Hematopoietic multipotent progenitor cell treated with erythropoietin and hydrocortisone succinate and interleukin-3 and kit ligand, for 6 days (in vitro differentiated cells): ENCODE measurements around the gene SGSM2.

Experiments used
- DNase-seq: peaks from one replicate; pipeline ENCODE4 v3.0.0-alpha.2; 2015

The SGSM2 gene

GRCh38 chr17:2387086-2388019, 50.1 kb downstream of the SGSM2 start:
- no peak for DNase-seq

DNA sequence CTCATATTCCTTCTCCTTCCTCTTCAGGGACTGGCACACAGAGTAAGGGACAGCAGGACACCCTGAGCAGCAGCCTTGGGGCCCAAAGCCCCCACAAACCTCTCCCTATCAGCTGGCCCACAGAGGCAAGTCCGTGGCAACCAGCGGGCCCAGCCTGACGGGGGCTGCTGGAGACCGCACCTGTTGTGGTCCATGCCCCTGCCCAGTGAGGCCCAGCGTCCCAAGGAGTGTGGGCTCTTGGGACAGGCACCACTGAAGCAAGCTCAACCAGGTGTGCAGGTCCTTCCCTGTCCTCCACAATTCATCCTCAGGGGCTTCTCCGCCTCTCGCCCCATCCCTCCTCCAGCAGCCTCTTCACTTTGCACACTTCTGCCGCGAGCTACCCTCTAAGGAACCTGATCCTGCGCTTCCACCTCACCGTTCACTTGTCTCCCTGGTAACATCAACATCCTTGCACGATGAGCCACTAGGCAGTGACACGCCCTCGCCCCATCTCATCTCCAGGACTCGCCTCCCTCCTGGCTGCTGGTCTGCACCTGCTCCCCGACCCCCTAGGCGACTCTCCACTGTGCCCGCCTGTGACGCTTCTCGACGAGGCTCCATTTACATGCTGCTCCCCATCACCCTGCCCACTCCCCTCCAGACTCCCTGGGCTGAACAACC, 50.9 kb downstream of the SGSM2 start:
- no peak for DNase-seq

- peak; percentile 26 for DNase-seq
These were observed 51.4 kb downstream of the SGSM2 start for GRCh38 chr17:2388683-2389055.

DNA sequence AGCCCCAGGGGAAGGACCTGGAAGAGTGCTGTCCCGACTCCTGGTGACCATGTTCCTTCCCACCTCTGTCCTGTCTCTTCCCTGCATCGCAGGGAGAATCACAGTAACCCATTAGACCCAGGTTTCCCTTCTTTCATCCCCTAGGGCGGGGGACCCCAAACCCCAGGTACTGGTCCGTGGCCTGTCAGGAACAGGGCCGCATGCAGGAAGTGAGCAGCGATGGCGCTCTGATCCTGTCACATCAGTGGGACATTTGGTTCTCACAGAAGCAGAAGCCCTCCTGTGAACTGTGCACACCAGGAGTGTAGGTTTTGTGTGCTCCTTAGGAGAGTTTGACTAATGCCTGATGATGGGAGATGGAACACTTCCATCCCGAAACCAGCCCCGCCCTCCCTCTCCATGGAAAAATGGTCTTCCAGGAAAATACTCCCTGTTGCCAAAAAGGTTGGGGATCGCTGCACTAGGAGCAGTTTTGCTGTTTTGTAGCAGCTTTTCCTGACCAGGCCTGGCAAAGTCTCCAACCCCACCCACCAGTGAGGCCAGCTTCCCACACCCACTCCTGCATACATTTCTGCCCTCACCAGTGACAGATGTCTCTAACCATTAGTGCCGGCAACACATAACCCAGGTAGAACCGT, 53.0 kb downstream of the SGSM2 start:
- DNase-seq: no peak

DNA sequence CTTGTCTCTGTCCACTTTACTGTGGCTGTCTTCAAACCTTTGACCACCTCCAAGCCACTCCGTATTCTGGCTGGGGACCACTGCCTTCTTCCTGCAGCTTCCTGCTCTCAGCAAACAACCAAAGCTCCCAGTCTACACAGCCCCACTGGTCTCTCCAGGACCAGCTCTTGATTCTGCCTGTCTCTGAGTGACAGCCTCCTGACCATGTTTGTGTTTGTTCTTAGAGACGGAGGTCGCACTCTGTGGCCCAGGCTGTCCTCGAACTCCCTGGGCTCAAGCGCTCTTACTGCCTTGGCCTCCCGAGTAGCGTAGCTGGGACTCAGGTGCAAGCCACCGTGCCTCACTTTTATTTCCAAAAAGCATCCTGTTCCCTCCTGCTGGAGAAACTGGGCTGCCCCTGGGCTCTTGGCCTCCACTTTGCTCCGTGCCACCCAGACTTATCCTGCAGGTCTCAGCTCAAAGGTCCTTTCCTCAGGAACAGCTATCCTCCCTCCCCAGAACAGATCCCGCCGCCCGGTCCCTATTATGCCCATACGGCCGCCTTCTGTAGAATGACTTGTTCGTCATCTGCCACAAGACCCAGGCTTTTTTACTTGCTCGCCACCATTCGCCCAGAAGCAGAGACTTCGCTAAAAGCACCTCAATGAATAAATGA, 54.4 kb downstream of the SGSM2 start:
- DNase-seq: no peak

GRCh38 chr17:2392252-2393173, 55.2 kb downstream of the SGSM2 start:
- DNase-seq: peak; percentile 95

DNA sequence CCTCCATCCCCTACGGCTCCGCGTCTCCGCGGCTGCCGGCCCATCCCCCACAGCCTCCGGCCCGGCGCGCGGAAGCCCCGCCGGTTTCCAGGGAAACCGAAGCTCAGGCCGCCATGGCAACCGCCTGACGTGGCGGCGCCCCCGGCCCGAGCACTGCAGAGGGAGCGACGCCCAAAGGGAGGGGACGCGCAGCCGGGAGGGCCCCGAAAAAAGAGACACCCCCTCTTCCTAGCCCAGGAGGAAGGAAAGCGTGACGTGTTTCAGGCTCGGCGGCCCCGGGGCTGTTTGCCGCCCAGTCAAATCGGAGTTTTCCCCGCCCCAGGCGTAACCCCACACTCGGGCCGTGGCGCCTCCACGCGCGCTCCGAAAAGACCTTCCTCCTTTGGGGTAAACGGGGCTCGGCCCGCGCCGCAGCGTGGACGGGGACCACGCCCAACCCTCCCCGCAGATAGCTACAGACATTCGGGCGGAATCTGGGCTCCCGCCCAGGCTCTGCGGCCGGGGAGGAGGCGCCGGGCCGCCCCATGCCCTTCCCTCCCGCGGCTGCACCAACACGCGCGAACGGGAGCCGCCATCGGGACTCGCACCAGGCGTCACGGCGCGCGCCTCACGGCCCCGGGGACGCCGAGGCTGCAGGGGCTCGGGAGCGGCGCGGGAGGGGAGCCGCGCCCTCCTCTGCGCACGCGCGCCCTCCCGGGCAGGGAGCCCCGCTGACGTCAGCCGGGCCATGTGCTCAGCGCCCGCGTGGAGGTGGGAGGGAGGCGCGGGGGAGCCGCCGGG, 56.1 kb downstream of the SGSM2 start:
- DNase-seq: peak; percentile 90

GRCh38 chr17:2393954-2394749, 56.9 kb downstream of the SGSM2 start:
- no peak for DNase-seq

DNA sequence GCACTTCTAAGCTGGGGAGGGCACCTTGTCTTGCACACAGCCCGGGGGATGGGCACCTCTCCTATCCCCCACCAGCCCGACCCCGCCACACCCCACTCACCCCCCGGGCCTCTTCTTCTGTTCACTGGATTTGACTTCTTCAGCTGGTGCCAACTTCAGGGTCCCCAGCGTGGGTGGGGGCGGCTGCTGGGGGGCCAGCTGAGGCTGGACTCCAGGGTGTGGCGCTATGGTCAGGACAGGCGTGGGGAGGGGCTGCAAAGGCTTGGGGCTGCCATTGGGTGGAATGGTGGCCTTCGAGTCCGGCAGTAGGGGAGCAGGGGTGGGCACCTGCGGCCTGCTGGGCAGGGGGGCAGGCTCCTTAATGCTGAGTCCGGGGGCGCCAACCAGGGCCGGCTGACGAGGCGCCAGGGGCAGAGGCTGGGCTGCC, 57.5 kb downstream of the SGSM2 start:
- no peak for DNase-seq

DNA sequence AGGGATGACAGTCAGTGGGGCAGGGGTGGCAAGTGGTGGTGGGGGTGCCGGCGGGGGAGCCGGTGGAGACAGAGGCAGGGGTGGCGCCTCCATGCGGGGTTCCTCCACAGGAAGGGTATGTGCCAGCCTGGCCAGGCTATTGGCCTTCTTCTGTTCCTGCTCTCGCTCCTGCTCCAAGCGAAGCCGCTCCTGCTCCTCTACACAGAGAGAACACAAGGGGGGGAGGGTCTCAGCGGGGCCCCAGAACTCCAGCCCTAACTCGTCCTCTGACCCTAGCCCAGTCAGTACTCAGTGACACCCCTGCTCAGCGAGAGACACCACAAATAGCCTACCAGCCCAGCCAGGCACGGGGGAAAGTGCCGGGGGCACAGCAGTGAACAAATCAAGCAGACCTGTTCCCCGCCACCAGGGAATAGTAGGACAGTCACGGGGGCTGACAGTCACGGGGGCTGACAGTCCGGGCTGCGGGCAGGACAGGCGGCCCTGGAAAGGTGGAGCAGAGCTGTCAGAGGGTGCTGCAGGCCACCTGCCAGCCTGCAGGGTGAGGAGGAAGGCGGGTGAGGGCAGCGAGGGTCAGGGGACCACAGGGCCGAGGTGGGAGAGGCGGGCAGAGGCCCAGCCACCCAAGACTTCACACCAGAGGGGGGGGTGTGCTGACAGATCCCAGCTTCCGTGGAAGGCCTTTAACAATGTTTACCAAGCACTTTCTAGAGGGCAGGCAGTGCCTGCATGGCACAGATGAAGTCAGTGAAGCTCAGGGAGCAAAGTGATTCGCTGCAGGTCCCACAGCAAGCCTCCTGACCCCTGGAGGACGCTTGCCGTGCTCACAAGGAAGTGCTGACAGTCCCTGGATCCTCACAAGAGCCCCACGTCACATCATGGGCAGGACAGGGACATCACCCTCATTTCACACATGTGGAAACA, 58.2 kb downstream of the SGSM2 start:
- DNase-seq: peak; percentile 33

DNA sequence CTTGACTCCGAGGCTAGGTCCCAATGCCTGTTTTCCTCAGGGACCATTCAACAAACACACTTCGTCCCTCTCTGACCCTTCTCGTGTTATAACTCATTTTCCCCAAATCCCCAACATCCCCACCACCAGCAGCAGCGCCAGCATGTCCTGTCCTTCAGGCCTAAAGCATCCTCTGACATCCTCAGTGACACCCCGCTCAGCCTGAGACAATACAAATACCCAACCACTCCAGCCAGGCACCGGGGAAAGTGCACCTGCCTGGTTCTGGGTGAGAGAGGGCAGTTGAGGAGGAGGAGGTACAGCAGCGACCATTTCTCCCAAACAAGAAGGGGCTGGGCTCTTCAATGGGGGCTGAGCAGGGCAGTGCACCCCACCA, 58.9 kb downstream of the SGSM2 start:
- no peak for DNase-seq

GRCh38 chr17:2396568-2397246, 59.4 kb downstream of the SGSM2 start:
- DNase-seq: peak; percentile 97

DNA sequence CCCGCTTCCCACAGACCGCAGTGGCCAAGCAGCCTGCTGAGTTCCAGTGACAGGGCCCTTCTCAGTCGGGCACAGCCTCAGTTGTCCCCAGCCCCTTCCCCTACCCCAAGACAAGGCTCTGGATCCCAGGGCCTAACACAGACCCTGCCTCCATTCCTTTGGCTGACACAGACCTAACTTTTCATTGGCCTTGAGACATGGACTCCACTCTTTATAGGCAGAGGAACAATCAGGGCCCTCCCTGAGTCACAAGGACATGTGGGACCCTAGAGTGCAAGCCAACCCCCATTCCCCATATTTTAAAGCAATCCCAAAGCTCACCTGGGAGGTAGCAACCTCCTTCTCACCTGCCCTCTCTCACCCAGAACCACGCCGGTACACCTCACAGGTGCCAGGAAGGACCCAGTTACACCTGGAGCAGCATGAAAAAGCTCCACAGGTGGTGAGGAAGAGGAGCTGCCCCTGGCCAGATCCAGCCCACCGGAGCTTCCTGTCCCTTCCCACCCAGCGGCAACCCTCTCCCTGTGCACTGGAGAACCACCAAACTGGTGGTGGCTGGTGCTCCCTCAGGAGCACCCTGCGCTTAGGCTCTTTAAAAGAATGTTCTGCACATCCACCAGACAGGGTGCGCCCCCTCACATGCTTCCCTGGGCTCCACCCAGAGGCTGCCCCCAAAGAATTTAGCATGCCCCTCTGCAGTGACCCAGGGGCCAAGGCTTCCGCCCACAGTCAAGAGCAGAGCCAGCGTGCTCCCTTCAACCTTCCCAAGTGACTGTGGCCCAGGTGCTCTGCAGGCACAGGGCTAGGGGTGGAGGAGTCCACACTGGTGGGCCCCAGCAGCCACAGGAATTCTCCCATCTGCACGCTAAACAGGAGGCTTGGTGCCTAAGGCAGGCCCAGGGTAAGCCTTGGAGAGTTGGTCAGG, 60.2 kb downstream of the SGSM2 start:
- no peak for DNase-seq

DNA sequence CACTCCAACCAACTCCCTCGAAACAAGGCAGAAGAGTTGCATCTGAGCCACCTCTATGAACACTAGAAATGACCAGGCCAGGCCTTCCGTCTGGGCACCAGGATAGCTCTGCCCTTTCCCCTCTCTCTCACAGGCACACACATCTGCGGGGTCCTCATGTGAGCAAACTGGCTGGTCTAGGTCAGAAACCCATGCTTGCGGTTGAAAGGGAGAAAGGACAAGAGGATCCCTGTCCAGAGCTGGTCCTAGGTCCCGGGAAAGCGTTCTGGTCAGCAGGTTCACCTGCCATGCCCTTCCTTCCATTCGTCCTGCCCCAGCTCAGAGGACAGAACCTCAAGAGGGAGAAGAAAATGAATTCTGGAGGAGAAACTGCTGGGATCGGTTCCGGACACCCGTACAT, 60.9 kb downstream of the SGSM2 start:
- no peak for DNase-seq

- DNase-seq: peak; percentile 87
These were observed 61.6 kb downstream of the SGSM2 start for GRCh38 chr17:2398655-2399571.
